ENCODE results near the gene BLVRB. TPM values are rescaled to one million over a fixed set of nuclear protein-coding genes. Genes with fewer than 3 reads are reported as not detected.

Gene BLVRB
- total and polyA plus RNA-seq, 4 donors = 132 to 1,243 (median 252) TPM

- Histone ChIP-seq H3K4me3 (ENCODE audit: low read depth in 1 of 3, low read length in 3 of 3) (no peak overlapping the region), H3K9me3 (ENCODE audit: control insufficient read depth in 4 of 4, low read length in 3 of 4) (no peaks in the 10 kb centered on the region), H3K4me1 (ENCODE audit: control insufficient read depth in 4 of 4, insufficient read depth in 4 of 4, low read length in 3 of 4) (peaks cover 0 to 10% (median 4%) of the 10 kb centered on the region in 4 donors), H3K36me3 (ENCODE audit: control insufficient read depth in 4 of 4, insufficient read depth in 3 of 4, low read depth in 1 of 4, low read length in 3 of 4) (no peaks in the 10 kb centered on the region), H3K9ac (ENCODE audit: low read depth in 1 of 2, low read length in 2 of 2) (no peak overlapping the region), H3K27me3 (ENCODE audit: control insufficient read depth in 4 of 4, insufficient read depth in 4 of 4, low read length in 3 of 4) (peaks cover 0 to 5% (median 2%) of the 10 kb centered on the region in 4 donors), H3K27ac (ENCODE audit: low read depth in 1 of 2, low read length in 2 of 2) (no peak overlapping the region)
- 86% methylated on average over 4 of the region's 4 CpGs for WGBS
- no peak for TF ChIP-seq ATF3 (IDR thresholded peaks at IDR 0.05)
- TF ChIP-seq YY1 (IDR thresholded peaks at IDR 0.05) = no peak
- TF ChIP-seq, protein P1, sequence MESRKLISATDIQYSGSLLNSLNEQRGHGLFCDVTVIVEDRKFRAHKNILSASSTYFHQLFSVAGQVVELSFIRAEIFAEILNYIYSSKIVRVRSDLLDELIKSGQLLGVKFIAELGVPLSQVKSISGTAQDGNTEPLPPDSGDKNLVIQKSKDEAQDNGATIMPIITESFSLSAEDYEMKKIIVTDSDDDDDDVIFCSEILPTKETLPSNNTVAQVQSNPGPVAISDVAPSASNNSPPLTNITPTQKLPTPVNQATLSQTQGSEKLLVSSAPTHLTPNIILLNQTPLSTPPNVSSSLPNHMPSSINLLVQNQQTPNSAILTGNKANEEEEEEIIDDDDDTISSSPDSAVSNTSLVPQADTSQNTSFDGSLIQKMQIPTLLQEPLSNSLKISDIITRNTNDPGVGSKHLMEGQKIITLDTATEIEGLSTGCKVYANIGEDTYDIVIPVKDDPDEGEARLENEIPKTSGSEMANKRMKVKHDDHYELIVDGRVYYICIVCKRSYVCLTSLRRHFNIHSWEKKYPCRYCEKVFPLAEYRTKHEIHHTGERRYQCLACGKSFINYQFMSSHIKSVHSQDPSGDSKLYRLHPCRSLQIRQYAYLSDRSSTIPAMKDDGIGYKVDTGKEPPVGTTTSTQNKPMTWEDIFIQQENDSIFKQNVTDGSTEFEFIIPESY (IDR thresholded peaks at IDR 0.05) = no peak
- TF ChIP-seq FOXA1 (IDR thresholded peaks at IDR 0.05) = no peak
- TF ChIP-seq HNF4G (IDR thresholded peaks at IDR 0.05) = no peak
- TF ChIP-seq EGR1 (IDR thresholded peaks at IDR 0.05; ENCODE audit: low read depth in 2 of 2) = no peak
- no peak for TF ChIP-seq RXRA (IDR thresholded peaks at IDR 0.05)
- TF ChIP-seq HNF4A (conservative IDR thresholded peaks at IDR 0.05) = no peak
- TF ChIP-seq MAX (IDR thresholded peaks at IDR 0.05) = no peak
- TF ChIP-seq SP1 (IDR thresholded peaks at IDR 0.05) = no peak
- TF ChIP-seq GABPA (IDR thresholded peaks at IDR 0.05 in 1 of 2, conservative IDR thresholded peaks at IDR 0.05 in 1 of 2) = no peak
- TF ChIP-seq JUND (IDR thresholded peaks at IDR 0.05) = no peak
- no peak for TF ChIP-seq FOXA2 (IDR thresholded peaks at IDR 0.05)
- TF ChIP-seq NR2F2 (IDR thresholded peaks at IDR 0.05) = no peak
- no peak for TF ChIP-seq TAF1 (conservative IDR thresholded peaks at IDR 0.05)
- TF ChIP-seq, protein P2, sequence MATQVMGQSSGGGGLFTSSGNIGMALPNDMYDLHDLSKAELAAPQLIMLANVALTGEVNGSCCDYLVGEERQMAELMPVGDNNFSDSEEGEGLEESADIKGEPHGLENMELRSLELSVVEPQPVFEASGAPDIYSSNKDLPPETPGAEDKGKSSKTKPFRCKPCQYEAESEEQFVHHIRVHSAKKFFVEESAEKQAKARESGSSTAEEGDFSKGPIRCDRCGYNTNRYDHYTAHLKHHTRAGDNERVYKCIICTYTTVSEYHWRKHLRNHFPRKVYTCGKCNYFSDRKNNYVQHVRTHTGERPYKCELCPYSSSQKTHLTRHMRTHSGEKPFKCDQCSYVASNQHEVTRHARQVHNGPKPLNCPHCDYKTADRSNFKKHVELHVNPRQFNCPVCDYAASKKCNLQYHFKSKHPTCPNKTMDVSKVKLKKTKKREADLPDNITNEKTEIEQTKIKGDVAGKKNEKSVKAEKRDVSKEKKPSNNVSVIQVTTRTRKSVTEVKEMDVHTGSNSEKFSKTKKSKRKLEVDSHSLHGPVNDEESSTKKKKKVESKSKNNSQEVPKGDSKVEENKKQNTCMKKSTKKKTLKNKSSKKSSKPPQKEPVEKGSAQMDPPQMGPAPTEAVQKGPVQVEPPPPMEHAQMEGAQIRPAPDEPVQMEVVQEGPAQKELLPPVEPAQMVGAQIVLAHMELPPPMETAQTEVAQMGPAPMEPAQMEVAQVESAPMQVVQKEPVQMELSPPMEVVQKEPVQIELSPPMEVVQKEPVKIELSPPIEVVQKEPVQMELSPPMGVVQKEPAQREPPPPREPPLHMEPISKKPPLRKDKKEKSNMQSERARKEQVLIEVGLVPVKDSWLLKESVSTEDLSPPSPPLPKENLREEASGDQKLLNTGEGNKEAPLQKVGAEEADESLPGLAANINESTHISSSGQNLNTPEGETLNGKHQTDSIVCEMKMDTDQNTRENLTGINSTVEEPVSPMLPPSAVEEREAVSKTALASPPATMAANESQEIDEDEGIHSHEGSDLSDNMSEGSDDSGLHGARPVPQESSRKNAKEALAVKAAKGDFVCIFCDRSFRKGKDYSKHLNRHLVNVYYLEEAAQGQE (IDR thresholded peaks at IDR 0.05) = no peak
- no peak for DNase-seq (ENCODE audit: low spot score)
Observed at GRCh38 chr19:40513741-40514315, 48.3 kb upstream of the BLVRB start.

GRCh38 chr19:40513345-40513678 lies 47.8 kb upstream of the BLVRB start:
- no peak overlapping the region for H3K9ac ChIP-seq (ENCODE audit: low read depth in 1 of 2, low read length in 2 of 2)
- H3K9me3 ChIP-seq (ENCODE audit: control insufficient read depth in 4 of 4, low read length in 3 of 4) = no peaks in the 10 kb centered on the region
- TF ChIP-seq NR2F2 (IDR thresholded peaks at IDR 0.05) (no peak), MAX (IDR thresholded peaks at IDR 0.05) (no peak), CTCF (IDR thresholded peaks at IDR 0.05; ENCODE audit: low read depth, low read length, missing input control) (no peak)
- TF ChIP-seq, protein P2 (IDR thresholded peaks at IDR 0.05) = no peak
- H3K36me3 ChIP-seq (ENCODE audit: control insufficient read depth in 4 of 4, insufficient read depth in 3 of 4, low read depth in 1 of 4, low read length in 3 of 4) = no peaks in the 10 kb centered on the region
- peaks cover 0 to 10% (median 4%) of the 10 kb centered on the region in 4 donors for H3K4me1 ChIP-seq (ENCODE audit: control insufficient read depth in 4 of 4, insufficient read depth in 4 of 4, low read length in 3 of 4)
- peaks cover 0 to 5% (median 2%) of the 10 kb centered on the region in 4 donors for H3K27me3 ChIP-seq (ENCODE audit: control insufficient read depth in 4 of 4, insufficient read depth in 4 of 4, low read length in 3 of 4)
- no peak overlapping the region for H3K4me3 ChIP-seq (ENCODE audit: low read depth in 1 of 3, low read length in 3 of 3)
- WGBS = 56% methylated on average over 27 of the region's 27 CpGs
- DNase-seq (ENCODE audit: low spot score) = no peak
- H3K27ac ChIP-seq (ENCODE audit: low read depth in 1 of 2, low read length in 2 of 2) = no peak overlapping the region

All from liver (tissue), 9 donors.